ENCODE measurements around the gene GDF10.

GDF10 gene

DNA sequence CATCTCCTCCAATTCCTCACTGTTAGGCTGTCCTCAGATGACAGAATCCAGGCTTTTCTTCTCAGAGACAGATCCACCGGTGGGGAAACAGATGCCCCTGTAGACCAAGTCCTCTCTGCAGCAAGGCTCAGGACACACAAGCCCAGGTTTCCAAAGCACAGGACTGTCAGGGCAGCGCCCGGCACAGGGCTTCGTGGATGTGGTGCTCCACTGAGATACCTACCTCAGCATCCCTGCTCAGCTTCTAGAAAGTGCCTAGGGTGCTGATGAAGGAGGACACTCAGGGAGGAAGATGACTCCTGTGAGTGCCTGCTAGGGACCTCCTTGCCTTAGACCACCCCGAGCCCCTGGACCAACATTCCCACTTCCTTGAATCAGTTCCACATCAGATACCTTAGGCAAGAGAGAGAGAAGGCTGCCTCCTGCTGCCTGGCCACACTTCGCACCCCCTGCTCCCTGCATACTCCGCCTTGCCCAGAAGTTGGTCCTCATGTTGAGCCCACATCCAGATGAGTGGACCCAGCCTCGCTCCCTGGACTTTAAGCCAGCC lies 39.3 kb downstream of the GDF10 start:
- Histone ChIP-seq H3K27me3 (ENCODE audit: control insufficient read depth in 1 of 2, insufficient read depth in 2 of 2, low read length in 2 of 2) (no peaks in the 10 kb centered on the region), H3K36me3 (ENCODE audit: insufficient read depth, low read length) (no peaks in the 10 kb centered on the region), H3K4me3 (ENCODE audit: low read depth in 1 of 2, low read length in 2 of 2) (no peak overlapping the region), H3K9ac (ENCODE audit: low read length) (no peak overlapping the region), H3K27ac (ENCODE audit: low read depth, low read length) (no peak overlapping the region), H3K4me1 (ENCODE audit: insufficient read depth, low read length) (no peaks in the 10 kb centered on the region), H3K9me3 (ENCODE audit: low read length) (no peaks in the 10 kb centered on the region)

- H3K4me3 ChIP-seq (ENCODE audit: low read depth in 1 of 2, low read length in 2 of 2): no peak overlapping the region
- H3K36me3 ChIP-seq (ENCODE audit: insufficient read depth, low read length): no peaks in the 10 kb centered on the region
- H3K27ac ChIP-seq (ENCODE audit: low read depth, low read length): no peak overlapping the region
- H3K27me3 ChIP-seq (ENCODE audit: control insufficient read depth in 1 of 2, insufficient read depth in 2 of 2, low read length in 2 of 2): no peaks in the 10 kb centered on the region
- H3K9ac ChIP-seq (ENCODE audit: low read length): no peak overlapping the region
- H3K9me3 ChIP-seq (ENCODE audit: low read length): no peaks in the 10 kb centered on the region
- no peaks in the 10 kb centered on the region for H3K4me1 ChIP-seq (ENCODE audit: insufficient read depth, low read length)
Measured at GRCh38 chr10:47339759-47340607, 40.0 kb downstream of the GDF10 start.

DNA sequence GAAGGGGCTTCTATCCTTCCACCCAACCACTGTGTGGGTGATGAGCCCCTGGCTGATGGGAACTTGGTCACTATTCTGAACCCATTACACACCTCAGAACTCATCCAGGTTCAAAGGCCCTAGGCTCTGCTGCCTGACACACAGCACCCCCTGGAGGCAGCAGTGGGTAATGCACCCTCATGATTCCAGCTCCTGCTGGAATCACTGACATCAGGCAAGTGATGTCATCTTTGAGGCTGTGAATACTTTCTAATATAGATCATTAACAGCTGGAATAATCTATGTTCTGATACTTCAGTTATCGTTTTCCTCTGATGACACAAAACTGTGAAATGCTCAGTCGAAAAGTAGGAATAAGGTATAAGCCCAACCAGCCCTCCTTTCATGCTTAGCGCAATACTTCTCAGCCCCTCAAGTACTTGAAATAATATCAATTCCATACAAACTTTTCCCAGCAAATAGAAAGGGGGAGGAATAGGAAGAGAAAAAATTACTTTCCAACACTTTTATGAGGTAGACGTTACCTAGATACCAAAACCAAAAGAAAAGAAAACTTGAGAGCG lies 40.7 kb downstream of the GDF10 start:
- Histone ChIP-seq H3K27me3 (ENCODE audit: control insufficient read depth in 1 of 2, insufficient read depth in 2 of 2, low read length in 2 of 2) (no peaks in the 10 kb centered on the region), H3K27ac (ENCODE audit: low read depth, low read length) (no peak overlapping the region), H3K9me3 (ENCODE audit: low read length) (no peaks in the 10 kb centered on the region), H3K36me3 (ENCODE audit: insufficient read depth, low read length) (no peaks in the 10 kb centered on the region), H3K4me1 (ENCODE audit: insufficient read depth, low read length) (no peaks in the 10 kb centered on the region), H3K9ac (ENCODE audit: low read length) (no peak overlapping the region), H3K4me3 (ENCODE audit: low read depth in 1 of 2, low read length in 2 of 2) (no peak overlapping the region)

DNA sequence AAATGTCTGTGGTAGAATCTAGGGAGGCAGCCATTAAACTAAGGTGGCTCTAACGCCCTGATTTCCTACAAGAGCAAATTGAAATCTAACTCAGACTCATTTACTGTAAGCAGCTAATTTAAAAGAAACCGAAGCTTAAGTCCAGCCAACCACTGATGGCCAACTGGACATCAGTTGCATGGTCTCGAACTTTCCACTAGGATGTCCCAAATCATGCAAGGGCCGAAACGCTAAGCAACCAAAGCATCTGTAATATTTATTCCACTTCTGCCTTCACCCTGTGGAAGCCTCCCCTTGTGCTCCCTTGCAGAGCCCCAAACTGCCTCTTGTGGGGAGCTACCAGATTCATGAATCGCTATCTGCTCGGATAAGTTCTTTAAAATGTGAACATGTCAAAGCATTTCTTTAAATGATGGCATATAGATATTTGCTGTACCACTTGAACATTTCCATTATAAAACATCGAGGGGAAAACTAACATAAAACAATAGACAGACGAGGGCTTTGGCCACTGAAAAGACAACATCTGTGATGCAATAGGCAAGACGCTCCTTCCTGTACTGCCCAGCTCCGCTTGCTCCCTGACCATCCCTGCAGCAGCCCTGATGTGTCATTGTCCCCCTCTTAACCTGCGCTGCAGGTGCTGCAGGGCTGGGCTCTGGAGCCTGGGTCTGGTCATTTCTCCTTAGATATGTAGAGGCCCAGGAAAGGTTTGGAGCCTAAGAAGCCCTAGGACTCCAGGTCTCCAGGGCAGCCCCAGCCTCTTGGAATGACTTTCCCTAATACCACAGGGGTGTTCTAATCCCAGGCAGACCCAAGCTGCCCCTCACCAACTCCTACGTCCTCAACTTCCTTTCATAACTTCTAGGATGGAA lies 45.2 kb downstream of the GDF10 start:
- H3K9me3 ChIP-seq (ENCODE audit: low read length): no peaks in the 10 kb centered on the region
- H3K36me3 ChIP-seq (ENCODE audit: insufficient read depth, low read length): no peaks in the 10 kb centered on the region
- no peaks in the 10 kb centered on the region for H3K27me3 ChIP-seq (ENCODE audit: control insufficient read depth in 1 of 2, insufficient read depth in 2 of 2, low read length in 2 of 2)
- no peaks in the 10 kb centered on the region for H3K4me1 ChIP-seq (ENCODE audit: insufficient read depth, low read length)
- no peak overlapping the region for H3K9ac ChIP-seq (ENCODE audit: low read length)
- H3K27ac ChIP-seq (ENCODE audit: low read depth, low read length): no peak overlapping the region
- H3K4me3 ChIP-seq (ENCODE audit: low read depth in 1 of 2, low read length in 2 of 2): no peak overlapping the region

- H3K27ac ChIP-seq (ENCODE audit: low read depth, low read length): no peak overlapping the region
- H3K9ac ChIP-seq (ENCODE audit: low read length): no peak overlapping the region
- no peaks in the 10 kb centered on the region for H3K4me1 ChIP-seq (ENCODE audit: insufficient read depth, low read length)
Measured at GRCh38 chr10:47346581-47347302, 46.7 kb downstream of the GDF10 start.

DNA sequence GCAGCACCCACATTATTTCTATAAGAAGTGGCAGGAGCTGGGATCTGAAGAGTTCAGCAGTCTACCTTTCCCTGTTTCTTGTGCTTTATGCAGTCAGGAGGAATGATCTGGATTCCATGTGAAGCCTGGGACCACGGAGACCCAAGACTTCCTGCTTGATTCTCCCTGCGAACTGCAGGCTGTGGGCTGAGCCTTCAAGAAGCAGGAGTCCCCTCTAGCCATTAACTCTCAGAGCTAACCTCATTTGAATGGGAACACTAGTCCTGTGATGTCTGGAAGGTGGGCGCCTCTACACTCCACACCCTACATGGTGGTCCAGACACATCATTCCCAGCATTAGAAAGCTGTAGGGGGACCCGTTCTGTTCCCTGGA lies 47.3 kb downstream of the GDF10 start:
- no peaks in the 10 kb centered on the region for H3K36me3 ChIP-seq (ENCODE audit: insufficient read depth, low read length)
- H3K4me3 ChIP-seq (ENCODE audit: low read depth in 1 of 2, low read length in 2 of 2): no peak overlapping the region
- no peak overlapping the region for H3K9ac ChIP-seq (ENCODE audit: low read length)
- H3K4me1 ChIP-seq (ENCODE audit: insufficient read depth, low read length): no peaks in the 10 kb centered on the region
- H3K27ac ChIP-seq (ENCODE audit: low read depth, low read length): no peak overlapping the region
- H3K27me3 ChIP-seq (ENCODE audit: control insufficient read depth in 1 of 2, insufficient read depth in 2 of 2, low read length in 2 of 2): no peaks in the 10 kb centered on the region
- H3K9me3 ChIP-seq (ENCODE audit: low read length): no peaks in the 10 kb centered on the region

More at GRCh38 chr10:47346581-47347302, 46.7 kb downstream of the GDF10 start:
- no peaks in the 10 kb centered on the region for H3K27me3 ChIP-seq (ENCODE audit: control insufficient read depth in 1 of 2, insufficient read depth in 2 of 2, low read length in 2 of 2)
- H3K36me3 ChIP-seq (ENCODE audit: insufficient read depth, low read length): no peaks in the 10 kb centered on the region
- no peak overlapping the region for H3K4me3 ChIP-seq (ENCODE audit: low read depth in 1 of 2, low read length in 2 of 2)
- no peaks in the 10 kb centered on the region for H3K9me3 ChIP-seq (ENCODE audit: low read length)

DNA sequence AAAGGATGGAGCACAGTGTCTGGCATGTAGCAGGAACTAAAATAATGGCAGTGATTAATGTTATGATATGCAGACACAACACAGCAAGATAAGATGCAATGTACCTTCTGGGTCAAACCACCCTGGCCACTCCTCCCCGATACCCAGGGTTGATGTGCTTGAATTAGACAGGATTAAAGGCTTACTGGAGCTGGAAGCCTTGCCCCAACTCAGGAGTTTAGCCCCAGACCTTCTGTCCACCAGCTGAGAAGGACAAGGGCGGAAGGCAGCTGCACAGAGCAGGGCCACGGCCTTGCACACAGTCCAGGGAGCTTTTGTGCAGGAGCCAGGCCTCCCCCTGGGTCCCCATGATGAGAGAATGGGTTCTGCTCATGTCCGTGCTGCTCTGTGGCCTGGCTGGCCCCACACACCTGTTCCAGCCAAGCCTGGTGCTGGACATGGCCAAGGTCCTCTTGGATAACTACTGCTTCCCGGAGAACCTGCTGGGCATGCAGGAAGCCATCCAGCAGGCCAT lies 48.2 kb downstream of the GDF10 start, which contains the start of gene RBP3:
RBP3 (plus strand) TSS at position 226 of the 514 bp plus-strand sequence; CDS start at position 348, 122 bp downstream.
- Histone ChIP-seq H3K27ac (ENCODE audit: low read depth, low read length) (no peak within 1 kb of the TSS), H3K36me3 (ENCODE audit: insufficient read depth, low read length) (no peaks in the 10 kb centered on the region), H3K4me1 (ENCODE audit: insufficient read depth, low read length) (no peaks in the 10 kb centered on the region), H3K4me3 (ENCODE audit: low read depth in 1 of 2, low read length in 2 of 2) (no peak within 1 kb of the TSS), H3K27me3 (ENCODE audit: control insufficient read depth in 1 of 2, insufficient read depth in 2 of 2, low read length in 2 of 2) (no peaks in the 10 kb centered on the region), H3K9ac (ENCODE audit: low read length) (no peak within 1 kb of the TSS), H3K9me3 (ENCODE audit: low read length) (no peaks in the 10 kb centered on the region)

GRCh38 chr10:47348661-47349470 lies 48.9 kb downstream of the GDF10 start:
- no peaks in the 10 kb centered on the region for H3K9me3 ChIP-seq (ENCODE audit: low read length)

DNA sequence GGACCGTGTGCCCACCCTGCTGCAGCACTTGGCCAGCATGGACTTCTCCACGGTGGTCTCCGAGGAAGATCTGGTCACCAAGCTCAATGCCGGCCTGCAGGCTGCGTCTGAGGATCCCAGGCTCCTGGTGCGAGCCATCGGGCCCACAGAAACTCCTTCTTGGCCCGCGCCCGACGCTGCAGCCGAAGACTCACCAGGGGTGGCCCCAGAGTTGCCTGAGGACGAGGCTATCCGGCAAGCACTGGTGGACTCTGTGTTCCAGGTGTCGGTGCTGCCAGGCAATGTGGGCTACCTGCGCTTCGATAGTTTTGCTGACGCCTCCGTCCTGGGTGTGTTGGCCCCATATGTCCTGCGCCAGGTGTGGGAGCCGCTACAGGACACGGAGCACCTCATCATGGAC lies 49.5 kb downstream of the GDF10 start:
- Histone ChIP-seq H3K4me3 (ENCODE audit: low read depth in 1 of 2, low read length in 2 of 2) (no peak overlapping the region), H3K9ac (ENCODE audit: low read length) (no peak overlapping the region), H3K4me1 (ENCODE audit: insufficient read depth, low read length) (no peaks in the 10 kb centered on the region)

More at GRCh38 chr10:47348661-47349470, 48.9 kb downstream of the GDF10 start:
- Histone ChIP-seq H3K36me3 (ENCODE audit: insufficient read depth, low read length) (no peaks in the 10 kb centered on the region), H3K4me1 (ENCODE audit: insufficient read depth, low read length) (no peaks in the 10 kb centered on the region), H3K4me3 (ENCODE audit: low read depth in 1 of 2, low read length in 2 of 2) (no peak overlapping the region), H3K9ac (ENCODE audit: low read length) (no peak overlapping the region), H3K27ac (ENCODE audit: low read depth, low read length) (no peak overlapping the region), H3K27me3 (ENCODE audit: control insufficient read depth in 1 of 2, insufficient read depth in 2 of 2, low read length in 2 of 2) (no peaks in the 10 kb centered on the region)

GRCh38 chr10:47349941-47350371 lies 50.0 kb downstream of the GDF10 start:
- Histone ChIP-seq H3K4me3 (ENCODE audit: low read depth in 1 of 2, low read length in 2 of 2) (no peak overlapping the region), H3K9me3 (ENCODE audit: low read length) (no peaks in the 10 kb centered on the region), H3K4me1 (ENCODE audit: insufficient read depth, low read length) (no peaks in the 10 kb centered on the region), H3K9ac (ENCODE audit: low read length) (no peak overlapping the region), H3K36me3 (ENCODE audit: insufficient read depth, low read length) (no peaks in the 10 kb centered on the region), H3K27me3 (ENCODE audit: control insufficient read depth in 1 of 2, insufficient read depth in 2 of 2, low read length in 2 of 2) (no peaks in the 10 kb centered on the region), H3K27ac (ENCODE audit: low read depth, low read length) (no peak overlapping the region)

More for the DNA sequence above, 49.5 kb downstream of the GDF10 start:
- no peaks in the 10 kb centered on the region for H3K36me3 ChIP-seq (ENCODE audit: insufficient read depth, low read length)
- no peak overlapping the region for H3K27ac ChIP-seq (ENCODE audit: low read depth, low read length)
- H3K9me3 ChIP-seq (ENCODE audit: low read length): no peaks in the 10 kb centered on the region
- H3K27me3 ChIP-seq (ENCODE audit: control insufficient read depth in 1 of 2, insufficient read depth in 2 of 2, low read length in 2 of 2): no peaks in the 10 kb centered on the region
